K562 treated with DMSO at 1 percent for 12 hours (cell line): Measurements from ENCODE around the gene LRRIQ3. TPM values are rescaled to one million over a fixed set of nuclear protein-coding genes. Genes with fewer than 3 reads are reported as not detected.

Experiments used
- total RNA-seq: library from RNA; unstranded; fragments of 300-600 nt; gene quantifications from 2 replicates; pipeline ENCODE4 v1.2.3, GENCODE V29; 2022; ENCODE audit not compliant: insufficient read depth

The LRRIQ3 gene, protein sequence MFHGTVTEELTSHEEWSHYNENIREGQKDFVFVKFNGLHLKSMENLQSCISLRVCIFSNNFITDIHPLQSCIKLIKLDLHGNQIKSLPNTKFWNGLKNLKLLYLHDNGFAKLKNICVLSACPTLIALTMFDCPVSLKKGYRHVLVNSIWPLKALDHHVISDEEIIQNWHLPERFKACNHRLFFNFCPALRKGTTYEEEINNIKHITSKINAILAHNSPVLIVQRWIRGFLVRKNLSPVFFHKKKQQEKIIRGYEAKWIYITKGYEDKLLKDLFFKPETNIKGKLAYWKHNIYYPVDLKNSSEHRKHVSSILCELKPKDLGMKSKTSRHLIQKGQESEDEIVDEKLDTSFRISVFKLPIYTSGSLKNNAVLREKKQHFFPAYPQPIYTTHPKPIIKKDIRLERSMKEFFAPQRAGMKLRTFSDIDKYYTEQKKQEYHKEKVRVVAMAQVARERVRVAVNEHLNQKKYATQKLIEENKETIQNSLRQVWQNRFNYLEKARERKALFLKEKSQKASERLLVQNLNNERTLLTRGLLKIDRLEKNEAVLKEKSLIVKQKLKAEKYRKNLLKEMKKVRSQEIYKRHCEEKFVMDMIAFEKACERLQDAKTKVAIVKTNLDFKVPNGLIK
- total RNA-seq, result 0.56 and 1.3 TPM in 2 replicates

GRCh38 chr1:74197657-74198552, at the start of gene LRRIQ3, which contains the start of gene FPGT:
Gene LRRIQ3, minus strand, starts transcription at chr1:74198176. Its CDS starts 14,492 bp downstream, at chr1:74183684.
Gene FPGT, plus strand, starts transcription at chr1:74198242. Its CDS starts 37 bp downstream, at chr1:74198279.

DNA sequence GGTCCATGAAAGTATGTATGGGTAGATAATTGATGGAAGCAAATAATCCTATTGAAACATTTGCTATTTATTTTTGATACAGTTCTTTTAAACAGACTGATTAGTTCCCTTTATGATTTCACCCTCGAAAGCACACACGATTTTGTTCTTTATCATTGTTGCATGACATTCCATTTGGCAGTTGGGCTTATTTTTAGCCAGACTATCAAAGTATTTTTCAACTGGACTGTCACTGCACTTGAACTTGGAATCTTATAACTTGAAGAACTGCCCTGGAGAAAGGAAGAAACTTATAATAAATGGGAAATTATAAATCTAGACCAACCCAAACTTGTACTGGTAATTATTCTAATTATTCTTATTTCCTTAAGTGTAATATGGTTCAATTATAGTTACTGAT, 37.2 kb upstream of the LRRIQ3 start, which contains the start of gene TNNI3K:
Gene TNNI3K, plus strand, starts transcription at position 235 of the 400 bp plus-strand sequence. Its CDS starts 65 bp downstream, at position 300.

Other genes with a start within 250 kb of the LRRIQ3 start
- gene FPGT, start 66 bp upstream of the LRRIQ3 start, total RNA-seq, result 4.3 and 12.3 TPM in 2 replicates
- gene TNNI3K, start 37.2 kb upstream of the LRRIQ3 start, total RNA-seq, result not detected in 2 replicates